Cardiac fibroblast (primary cell): Measurements from ENCODE around the gene NOVA1.
"Not testable (repeated sequence)": the region's sequence is repeated elsewhere in the genome, so short reads cannot be mapped to it uniquely, and the experiment has no call there.

Experiments used
- DNase-seq, 2 donors: peaks; one replicate each; pipeline versions ENCODE4 v3.0.0 to v3.0.0-alpha.2; 2010; ENCODE audit warnings: low read depth in 2 of 2
- H3K4me3 ChIP-seq, 2 donors: replicated peaks in 1 of 2; 1 replicate in 1 of 2; 2 replicates in 1 of 2; pipeline ENCODE4 v1.5.1; 2011; ENCODE audit warnings: low read depth in 2 of 2, low read length in 2 of 2, mild to moderate bottlenecking in 2 of 2, moderate library complexity in 1 of 2
- TF ChIP-seq, protein P1 (sequence below): IDR thresholded peaks from one replicate; pipeline ENCODE4 v1.5.1; 2011; ENCODE audit warnings: low read depth, mild to moderate bottlenecking, low read length, inconsistent platforms

NOVA1 gene, protein sequence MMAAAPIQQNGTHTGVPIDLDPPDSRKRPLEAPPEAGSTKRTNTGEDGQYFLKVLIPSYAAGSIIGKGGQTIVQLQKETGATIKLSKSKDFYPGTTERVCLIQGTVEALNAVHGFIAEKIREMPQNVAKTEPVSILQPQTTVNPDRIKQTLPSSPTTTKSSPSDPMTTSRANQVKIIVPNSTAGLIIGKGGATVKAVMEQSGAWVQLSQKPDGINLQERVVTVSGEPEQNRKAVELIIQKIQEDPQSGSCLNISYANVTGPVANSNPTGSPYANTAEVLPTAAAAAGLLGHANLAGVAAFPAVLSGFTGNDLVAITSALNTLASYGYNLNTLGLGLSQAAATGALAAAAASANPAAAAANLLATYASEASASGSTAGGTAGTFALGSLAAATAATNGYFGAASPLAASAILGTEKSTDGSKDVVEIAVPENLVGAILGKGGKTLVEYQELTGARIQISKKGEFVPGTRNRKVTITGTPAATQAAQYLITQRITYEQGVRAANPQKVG

DNA sequence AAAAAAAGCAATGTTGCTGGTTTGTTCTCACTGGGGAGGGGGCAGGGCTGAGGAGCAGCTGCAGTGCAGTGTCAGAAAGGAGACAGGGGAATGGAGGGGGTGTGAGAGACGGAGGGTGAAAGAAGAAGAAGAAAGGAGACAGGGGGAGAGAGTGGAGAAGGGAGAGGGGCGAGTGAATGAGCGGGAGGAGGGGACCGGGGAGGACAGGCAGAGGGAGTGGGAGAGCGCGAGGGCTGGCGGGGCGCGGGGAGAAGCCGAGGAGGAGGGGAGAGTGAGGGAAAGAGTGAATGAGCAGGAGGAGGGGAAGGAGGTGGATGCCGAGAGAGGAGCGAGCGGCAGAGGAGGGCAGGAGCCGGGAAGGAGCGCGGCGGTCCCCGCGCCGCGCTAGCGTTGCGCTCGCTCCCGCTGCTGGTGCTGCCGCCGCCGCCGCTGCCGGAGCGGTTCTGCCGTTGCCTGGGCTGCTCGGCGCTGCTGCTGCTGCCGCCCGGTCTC lies at the start of gene NOVA1:
Gene NOVA1 (minus strand): TSS at position 445 of the 492 bp plus-strand sequence. CDS start 597 bp downstream, outside the sequence.
- no peak for DNase-seq

DNA sequence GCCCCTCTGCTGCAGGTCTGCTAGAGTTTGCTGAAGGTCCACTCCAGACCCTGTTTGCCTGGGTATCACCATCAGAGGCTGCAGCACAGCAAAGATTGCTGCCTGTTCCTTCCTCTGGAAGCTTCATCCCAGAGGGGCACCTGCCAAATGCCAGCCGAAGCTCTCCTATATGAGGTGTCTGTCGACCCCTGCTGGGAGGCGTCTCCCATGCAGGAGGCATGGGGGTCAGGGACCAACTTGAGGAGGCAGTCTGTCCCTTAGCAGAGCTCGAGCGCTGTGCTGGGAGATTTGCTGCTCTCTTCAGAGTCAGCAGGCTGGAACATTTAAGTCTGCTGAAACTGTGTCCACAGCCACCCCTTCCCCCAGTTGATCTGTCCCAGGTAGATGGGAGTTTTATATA lies 47.2 kb upstream of the NOVA1 start:
- not testable (repeated sequence) for H3K4me3 ChIP-seq, DNase-seq

More for the DNA sequence above, at the start of gene NOVA1:
- H3K4me3 ChIP-seq = peak within 1 kb of the TSS; percentile 69 to 85
- TF ChIP-seq, protein P1, sequence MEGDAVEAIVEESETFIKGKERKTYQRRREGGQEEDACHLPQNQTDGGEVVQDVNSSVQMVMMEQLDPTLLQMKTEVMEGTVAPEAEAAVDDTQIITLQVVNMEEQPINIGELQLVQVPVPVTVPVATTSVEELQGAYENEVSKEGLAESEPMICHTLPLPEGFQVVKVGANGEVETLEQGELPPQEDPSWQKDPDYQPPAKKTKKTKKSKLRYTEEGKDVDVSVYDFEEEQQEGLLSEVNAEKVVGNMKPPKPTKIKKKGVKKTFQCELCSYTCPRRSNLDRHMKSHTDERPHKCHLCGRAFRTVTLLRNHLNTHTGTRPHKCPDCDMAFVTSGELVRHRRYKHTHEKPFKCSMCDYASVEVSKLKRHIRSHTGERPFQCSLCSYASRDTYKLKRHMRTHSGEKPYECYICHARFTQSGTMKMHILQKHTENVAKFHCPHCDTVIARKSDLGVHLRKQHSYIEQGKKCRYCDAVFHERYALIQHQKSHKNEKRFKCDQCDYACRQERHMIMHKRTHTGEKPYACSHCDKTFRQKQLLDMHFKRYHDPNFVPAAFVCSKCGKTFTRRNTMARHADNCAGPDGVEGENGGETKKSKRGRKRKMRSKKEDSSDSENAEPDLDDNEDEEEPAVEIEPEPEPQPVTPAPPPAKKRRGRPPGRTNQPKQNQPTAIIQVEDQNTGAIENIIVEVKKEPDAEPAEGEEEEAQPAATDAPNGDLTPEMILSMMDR = no peak

DNA sequence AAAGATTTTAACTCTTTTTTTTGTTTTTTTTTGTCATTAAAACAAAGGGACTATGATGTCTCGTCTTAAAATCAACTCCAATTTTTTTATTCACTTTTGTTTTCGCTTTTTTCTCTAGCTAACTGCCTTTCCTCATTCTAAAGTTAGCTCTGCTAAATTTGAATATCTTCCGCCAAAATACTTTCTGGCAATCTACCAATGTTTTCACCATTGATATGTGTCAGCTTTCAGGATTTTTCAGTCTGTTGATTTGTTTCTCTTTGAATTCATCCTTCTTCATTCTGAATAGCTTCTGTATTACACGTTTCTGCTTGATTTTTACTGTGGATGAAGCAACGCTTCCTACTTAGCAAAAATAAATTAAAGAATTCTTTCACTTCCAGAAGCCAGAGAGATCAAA lies 38.7 kb upstream of the NOVA1 start:
- H3K4me3 ChIP-seq = no peak overlapping the region
- DNase-seq = peak; percentile 7 to 36
- TF ChIP-seq, protein P1 = no peak

DNA sequence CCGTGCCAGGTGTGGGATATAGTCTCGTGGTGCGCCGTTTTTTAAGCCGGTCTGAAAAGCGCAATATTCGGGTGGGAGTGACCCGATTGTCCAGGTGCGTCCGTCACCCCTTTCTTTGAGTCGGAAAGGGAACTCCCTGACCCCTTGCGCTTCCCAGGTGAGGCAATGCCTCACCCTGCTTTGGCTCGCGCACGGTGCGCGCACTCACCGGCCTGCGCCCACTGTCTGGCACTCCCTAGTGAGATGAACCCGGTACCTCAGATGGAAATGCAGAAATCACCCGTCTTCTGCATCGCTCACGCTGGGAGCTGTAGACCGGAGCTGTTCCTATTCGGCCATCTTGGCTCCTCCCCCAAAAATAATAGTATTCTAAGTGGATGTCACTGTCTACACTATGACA lies 37.1 kb upstream of the NOVA1 start:
- not testable (repeated sequence) for H3K4me3 ChIP-seq, DNase-seq

DNA sequence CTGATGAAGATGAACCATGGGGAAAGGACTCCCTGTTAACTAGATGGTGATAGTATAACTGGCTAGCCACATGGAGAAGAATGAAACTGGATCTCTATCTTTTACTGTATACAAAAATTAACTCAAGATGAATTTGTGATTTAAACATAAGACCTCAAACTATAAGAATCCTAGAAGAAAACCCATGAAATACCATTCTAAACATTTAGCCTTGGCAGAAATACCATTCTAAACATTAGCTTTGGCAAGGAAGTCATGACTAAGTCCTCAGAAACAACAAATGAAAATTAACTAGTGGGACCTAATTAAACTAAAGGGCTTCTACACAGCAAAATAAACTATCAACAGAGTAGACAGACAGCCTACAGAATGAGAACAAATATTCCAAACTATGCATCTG lies 28.4 kb upstream of the NOVA1 start:
- DNase-seq = no peak
- TF ChIP-seq, protein P1 = no peak
- no peak overlapping the region for H3K4me3 ChIP-seq

DNA sequence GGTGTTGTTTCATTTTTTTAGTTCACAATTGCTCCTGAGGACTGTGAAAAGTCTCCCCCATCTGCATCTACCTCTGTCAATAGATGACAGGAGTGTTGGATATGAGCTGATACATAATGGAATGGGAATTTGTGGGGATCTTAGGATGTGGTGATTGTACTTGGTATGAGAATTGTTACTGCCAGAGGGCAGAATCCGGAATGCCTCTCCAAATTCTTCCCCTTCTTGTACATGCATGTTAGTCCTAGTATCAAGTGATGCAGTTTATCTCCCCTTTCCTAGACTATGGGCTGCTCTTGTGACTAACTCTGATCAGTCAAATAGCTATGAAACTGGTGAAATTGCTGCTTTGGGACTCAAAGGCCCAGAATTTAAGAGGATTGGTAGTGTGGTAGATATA lies 24.8 kb upstream of the NOVA1 start:
- TF ChIP-seq, protein P1 = no peak
- DNase-seq = no peak
- H3K4me3 ChIP-seq = no peak overlapping the region

DNA sequence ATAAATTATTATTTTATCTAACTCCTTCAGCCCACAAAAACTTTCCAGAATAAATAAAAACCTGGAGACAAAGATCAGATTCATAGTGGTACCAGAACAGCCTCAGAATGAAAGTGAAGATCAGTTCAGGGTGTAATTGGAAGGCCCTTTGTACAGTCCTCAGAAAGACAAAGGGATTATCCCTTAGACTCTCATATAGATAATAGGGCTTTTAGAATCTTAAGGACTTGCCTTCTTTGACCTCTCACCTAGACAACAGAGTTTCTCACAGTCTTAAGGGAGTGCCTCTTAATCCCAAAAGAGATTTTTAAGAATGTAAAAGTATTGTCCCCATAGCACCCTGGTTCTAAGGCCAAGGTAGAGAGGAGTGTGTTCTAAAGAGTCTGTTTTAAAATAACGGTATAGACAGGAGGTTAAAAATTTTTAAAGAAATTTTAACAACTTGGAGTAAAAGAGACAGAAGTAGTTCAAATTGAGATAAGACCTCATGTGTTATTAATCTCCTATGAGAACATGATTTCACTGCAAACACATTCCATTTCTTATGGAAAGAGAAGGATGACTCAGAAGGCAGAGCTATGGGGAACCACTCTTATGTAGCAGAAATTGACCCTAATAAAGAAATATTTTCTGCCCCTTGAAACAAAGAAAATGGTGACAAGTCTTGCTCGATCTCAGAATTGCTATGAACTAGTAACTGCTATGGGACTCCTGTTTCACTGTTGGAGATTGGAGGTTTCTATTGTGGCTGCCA lies 24.2 kb upstream of the NOVA1 start:
- peak; percentile 18 to 28 for DNase-seq
- TF ChIP-seq, protein P1 = no peak
- no peak overlapping the region for H3K4me3 ChIP-seq
